CD4-positive, alpha-beta T cell (primary cell): ENCODE results near the gene ABHD16B. TPM values are rescaled to one million over a fixed set of nuclear protein-coding genes. Genes with fewer than 3 reads are reported as not detected.
"Not testable (repeated sequence)": the region's sequence is repeated elsewhere in the genome, so short reads cannot be mapped to it uniquely, and the experiment has no call there.

Source experiments
- ATAC-seq: fragments of 200-7000 bp; cut with Tn5 transposase; one replicate; pipeline ENCODE4 v1.10.0; 2022; ENCODE audit warnings: mild to moderate bottlenecking; ENCODE audit not compliant: poor library complexity
- CTCF ChIA-PET: fragments of 350-600 bp; sonication (Branson Sonifier 250); formaldehyde crosslinking; loops from one replicate; lab custom pipeline; 2021; ENCODE audit warnings: antibody characterized with exemption, inconsistent platforms; lab: Charles Lee
- POLR2A ChIA-PET: fragments of 350-600 bp; sonication (Branson Sonifier 250); formaldehyde crosslinking; loops from one replicate; lab custom pipeline; 2021; ENCODE audit warnings: antibody characterized with exemption, inconsistent platforms; lab: Charles Lee
- DNase-seq, 14 experiments: peaks; one replicate each; pipeline ENCODE4 v3.0.0-alpha.2; 2013 to 2020; ENCODE audit warnings: mixed read lengths in 2 of 14
- H3K27ac ChIP-seq, 2 donors: one replicate each; pipeline versions ENCODE4 v1.5.1 to v1.7.0; 2013; ENCODE audit warnings: low read length in 2 of 2, low read depth in 1 of 2, mild to moderate bottlenecking in 1 of 2
- H3K27me3 ChIP-seq, 2 experiments: 1 replicate in 1 of 2; 2 replicates in 1 of 2; pipeline versions ENCODE4 v1.6.1 to v1.7.0; 2013; ENCODE audit warnings: low read length in 2 of 2, control low read depth in 1 of 2, mild to moderate bottlenecking in 1 of 2, moderate library complexity in 1 of 2; ENCODE audit not compliant: insufficient read depth in 2 of 2, control insufficient read depth in 1 of 2
- H3K36me3 ChIP-seq: one replicate; pipeline ENCODE4 v1.6.1; 2013; ENCODE audit warnings: low read length, control low read depth; ENCODE audit not compliant: insufficient read depth
- H3K4me1 ChIP-seq: one replicate; pipeline ENCODE4 v1.6.1; 2013; ENCODE audit warnings: low read length, control low read depth; ENCODE audit not compliant: insufficient read depth
- H3K4me3 ChIP-seq: one replicate; pipeline ENCODE4 v1.5.1; 2013; ENCODE audit warnings: mild to moderate bottlenecking, low read length, moderate library complexity
- H3K9me3 ChIP-seq, 2 experiments: 1 replicate in 1 of 2; 2 replicates in 1 of 2; pipeline versions ENCODE4 v1.6.1 to v1.7.0; 2013; ENCODE audit warnings: low read length in 2 of 2, mild to moderate bottlenecking in 2 of 2, control low read depth in 1 of 2, moderate library complexity in 1 of 2; ENCODE audit not compliant: control insufficient read depth in 1 of 2, insufficient read depth in 1 of 2
- H3K27ac Mint-ChIP-seq: one replicate; pipeline ENCODE4 v1.8.0; 2020; ENCODE audit warnings: mixed read lengths
- H3K27me3 Mint-ChIP-seq: one replicate; pipeline ENCODE4 v1.8.0; 2021; ENCODE audit warnings: mixed read lengths
- H3K36me3 Mint-ChIP-seq: one replicate; pipeline ENCODE4 v1.8.0; 2021; ENCODE audit warnings: low read depth, mixed read lengths
- H3K4me1 Mint-ChIP-seq: one replicate; pipeline ENCODE4 v1.8.0; 2021; ENCODE audit warnings: low read depth, mixed read lengths
- H3K4me3 Mint-ChIP-seq: one replicate; pipeline ENCODE4 v1.8.0; 2020; ENCODE audit warnings: mild to moderate bottlenecking, mixed read lengths
- H3K9me3 Mint-ChIP-seq: one replicate; pipeline ENCODE4 v1.8.0; 2020; ENCODE audit warnings: mixed read lengths
- intact Hi-C, 2 experiments: fragments of 100-400 bp; cut with DNase I in 1 of 2; cut with micrococcal nuclease in 1 of 2; formaldehyde crosslinking; loops; one replicate each; pipeline versions ENCODE4 v1.15.1 to v1.9.0; 2023 to 2025; cut with DNase I, micrococcal nuclease
- total RNA-seq, 174 experiments: library from RNA in 2 of 174; stranded (reverse) in 2 of 174; gene quantifications; one replicate each; pipeline ENCODE4 v1.2.3 and lab custom pipeline; 2021 to 2026
- TF ChIP-seq, protein P1 (sequence below): fragments of 200-600 bp; IDR thresholded peaks from one replicate; pipeline ENCODE4 v1.8.0; 2022; ENCODE audit warnings: antibody characterized with exemption, mild to moderate bottlenecking

ABHD16B gene
- total RNA-seq, 2 experiments from 2014 or later = not detected

DNA sequence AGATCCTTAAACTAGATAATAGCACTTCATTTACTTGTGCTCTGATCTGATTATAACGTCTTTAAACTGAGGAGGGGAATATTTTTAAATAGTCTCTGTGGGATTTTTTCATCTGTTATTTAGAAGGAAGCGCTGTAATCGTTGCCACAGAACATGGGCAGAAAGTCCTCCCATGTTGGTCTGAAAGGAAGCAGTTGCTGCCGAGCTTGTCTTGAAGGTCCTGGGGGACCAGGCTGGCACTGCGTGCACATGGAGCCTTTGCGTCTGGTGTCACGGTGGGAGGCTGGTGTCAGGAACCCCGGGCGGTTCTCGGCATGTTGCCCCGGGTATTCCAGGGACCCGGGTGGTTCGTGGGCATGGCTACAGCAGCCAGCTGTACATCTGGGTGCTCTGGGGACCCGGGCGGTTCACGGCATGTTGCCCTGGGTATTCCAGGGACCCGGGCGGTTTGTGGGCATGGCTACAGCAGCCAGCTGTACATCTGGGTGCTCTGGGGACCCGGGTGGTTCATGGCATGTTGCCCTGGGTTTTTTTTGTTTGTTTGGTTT is 15.3 kb downstream of the ABHD16B start:
- no peak for ATAC-seq
- H3K9me3 Mint-ChIP-seq = no peaks in the 10 kb centered on the region
- H3K27ac Mint-ChIP-seq = no peak overlapping the region
- DNase-seq = no peak
- no peak overlapping the region for H3K4me3 Mint-ChIP-seq
- peaks cover 4% of the 10 kb centered on the region for H3K4me1 Mint-ChIP-seq
- H3K36me3 ChIP-seq = peaks cover 65% of the 10 kb centered on the region
- peaks cover 11% of the 10 kb centered on the region for H3K4me1 ChIP-seq
- ChIA-PET CTCF (no interaction called here), POLR2A (interaction anchor here (0.7 kb wide), 1 partner anchor 12 kb away, joined by 3 read pairs; no protein-coding TSS in a partner anchor)
- H3K27ac ChIP-seq = no peak overlapping the region
- H3K4me3 ChIP-seq = no peak overlapping the region
- peaks cover 46% of the 10 kb centered on the region for H3K36me3 Mint-ChIP-seq
- TF ChIP-seq, protein P1, sequence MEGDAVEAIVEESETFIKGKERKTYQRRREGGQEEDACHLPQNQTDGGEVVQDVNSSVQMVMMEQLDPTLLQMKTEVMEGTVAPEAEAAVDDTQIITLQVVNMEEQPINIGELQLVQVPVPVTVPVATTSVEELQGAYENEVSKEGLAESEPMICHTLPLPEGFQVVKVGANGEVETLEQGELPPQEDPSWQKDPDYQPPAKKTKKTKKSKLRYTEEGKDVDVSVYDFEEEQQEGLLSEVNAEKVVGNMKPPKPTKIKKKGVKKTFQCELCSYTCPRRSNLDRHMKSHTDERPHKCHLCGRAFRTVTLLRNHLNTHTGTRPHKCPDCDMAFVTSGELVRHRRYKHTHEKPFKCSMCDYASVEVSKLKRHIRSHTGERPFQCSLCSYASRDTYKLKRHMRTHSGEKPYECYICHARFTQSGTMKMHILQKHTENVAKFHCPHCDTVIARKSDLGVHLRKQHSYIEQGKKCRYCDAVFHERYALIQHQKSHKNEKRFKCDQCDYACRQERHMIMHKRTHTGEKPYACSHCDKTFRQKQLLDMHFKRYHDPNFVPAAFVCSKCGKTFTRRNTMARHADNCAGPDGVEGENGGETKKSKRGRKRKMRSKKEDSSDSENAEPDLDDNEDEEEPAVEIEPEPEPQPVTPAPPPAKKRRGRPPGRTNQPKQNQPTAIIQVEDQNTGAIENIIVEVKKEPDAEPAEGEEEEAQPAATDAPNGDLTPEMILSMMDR = no peak
- H3K9me3 ChIP-seq = no peaks in the 10 kb centered on the region
- intact Hi-C loops = no loop called here
- H3K27me3 Mint-ChIP-seq = no peaks in the 10 kb centered on the region
- H3K27me3 ChIP-seq = no peaks in the 10 kb centered on the region

DNA sequence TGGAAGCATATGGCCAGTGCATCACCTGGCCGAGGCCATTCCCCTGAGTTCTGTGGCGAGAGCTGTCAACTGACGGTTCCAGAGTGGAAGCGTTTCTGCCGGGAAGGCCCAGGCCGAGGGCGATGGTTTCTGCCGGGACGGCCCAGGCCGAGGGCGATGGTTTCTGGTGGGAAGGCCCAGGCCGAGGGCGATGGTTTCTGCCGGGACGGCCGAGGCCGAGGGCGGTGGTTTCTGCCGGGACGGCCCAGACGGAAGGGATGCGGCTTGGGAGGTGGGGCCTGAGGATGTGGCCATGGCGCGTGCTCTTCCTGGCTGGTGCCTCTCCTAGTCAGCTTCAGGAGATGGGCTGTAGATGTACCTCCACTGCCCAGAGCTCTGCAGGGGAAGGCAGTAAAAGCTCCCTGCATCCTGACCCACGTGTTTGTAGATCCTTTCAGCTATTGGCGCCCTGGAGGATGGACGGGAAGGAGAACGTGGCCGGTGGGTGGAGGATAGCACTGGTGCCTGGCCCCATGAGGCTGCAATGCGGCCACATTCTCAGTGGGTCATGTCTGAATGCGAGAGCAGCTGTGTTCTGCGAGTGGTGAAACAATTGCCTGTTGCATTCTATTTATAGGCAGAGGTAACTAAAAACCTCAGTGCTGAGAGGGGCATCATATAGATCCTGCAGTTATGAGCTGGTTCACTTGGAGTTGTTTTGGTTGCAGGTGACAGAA is 16.6 kb downstream of the ABHD16B start:
- H3K9me3 Mint-ChIP-seq = no peaks in the 10 kb centered on the region

DNA sequence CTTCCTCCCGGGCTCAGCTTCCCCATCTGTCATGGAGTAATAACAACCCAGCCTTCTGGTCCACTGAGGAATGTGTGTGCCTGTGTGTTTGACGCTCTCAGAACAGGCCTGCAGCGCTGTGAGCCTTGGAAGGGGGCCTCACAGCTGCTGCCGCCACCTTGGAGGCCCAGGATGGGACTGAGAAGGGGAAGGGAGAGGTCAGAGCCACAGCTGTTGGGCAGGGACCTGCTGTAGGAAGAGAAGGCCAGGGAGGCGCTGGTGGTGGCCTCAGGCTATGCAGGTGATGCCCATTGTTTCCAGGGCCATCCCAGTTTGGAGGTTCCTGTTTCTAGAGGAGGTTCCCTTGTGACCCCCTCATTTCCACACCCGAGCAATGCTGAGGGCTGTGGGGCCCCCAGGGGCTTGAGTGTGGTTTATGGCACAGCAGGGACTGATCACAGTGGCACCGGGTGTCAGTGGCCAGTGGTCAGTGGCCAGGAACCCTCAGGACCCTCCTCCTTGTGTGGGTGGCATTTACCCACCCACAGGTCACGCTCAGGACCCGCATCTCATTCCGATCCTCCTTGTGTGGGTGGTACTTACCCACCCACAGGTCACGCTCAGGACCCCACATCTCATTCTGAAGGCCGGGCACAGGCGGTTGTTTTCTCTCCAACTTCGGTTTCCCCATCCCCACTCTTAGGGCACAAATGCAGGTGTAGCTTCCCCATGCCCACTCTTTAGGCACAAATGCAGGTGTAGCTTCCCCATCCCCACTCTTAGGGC is 17.8 kb downstream of the ABHD16B start:
- ChIA-PET POLR2A (no interaction called here), CTCF (no interaction called here)
- ATAC-seq (no peak), DNase-seq (no peak)
- TF ChIP-seq, protein P1 = no peak
- Mint-ChIP-seq H3K4me3 (no peak overlapping the region), H3K36me3 (peaks cover 49% of the 10 kb centered on the region), H3K27me3 (no peaks in the 10 kb centered on the region), H3K27ac (no peak overlapping the region), H3K9me3 (no peaks in the 10 kb centered on the region), H3K4me1 (no peaks in the 10 kb centered on the region)
- no peaks in the 10 kb centered on the region for H3K27me3 ChIP-seq
- H3K27ac ChIP-seq = no peak overlapping the region
- no peaks in the 10 kb centered on the region for H3K4me1 ChIP-seq
- H3K36me3 ChIP-seq = peaks cover 68% of the 10 kb centered on the region
- no peaks in the 10 kb centered on the region for H3K9me3 ChIP-seq
- intact Hi-C loops = no loop called here
- no peak overlapping the region for H3K4me3 ChIP-seq

More for the DNA sequence above, 16.6 kb downstream of the ABHD16B start:
- H3K9me3 ChIP-seq = no peaks in the 10 kb centered on the region
- no peaks in the 10 kb centered on the region for H3K27me3 ChIP-seq
- ChIA-PET POLR2A (no interaction called here), CTCF (no interaction called here)
- H3K4me1 ChIP-seq = peaks cover 9% of the 10 kb centered on the region
- Mint-ChIP-seq H3K27ac (no peak overlapping the region), H3K4me3 (no peak overlapping the region), H3K4me1 (peaks cover 4% of the 10 kb centered on the region), H3K36me3 (peaks cover 50% of the 10 kb centered on the region), H3K27me3 (no peaks in the 10 kb centered on the region)
- no peak overlapping the region for H3K27ac ChIP-seq
- intact Hi-C loops = no loop called here
- no peak overlapping the region for H3K4me3 ChIP-seq
- TF ChIP-seq, protein P1 = no peak
- peaks cover 66% of the 10 kb centered on the region for H3K36me3 ChIP-seq
- DNase-seq (no peak), ATAC-seq (no peak)

DNA sequence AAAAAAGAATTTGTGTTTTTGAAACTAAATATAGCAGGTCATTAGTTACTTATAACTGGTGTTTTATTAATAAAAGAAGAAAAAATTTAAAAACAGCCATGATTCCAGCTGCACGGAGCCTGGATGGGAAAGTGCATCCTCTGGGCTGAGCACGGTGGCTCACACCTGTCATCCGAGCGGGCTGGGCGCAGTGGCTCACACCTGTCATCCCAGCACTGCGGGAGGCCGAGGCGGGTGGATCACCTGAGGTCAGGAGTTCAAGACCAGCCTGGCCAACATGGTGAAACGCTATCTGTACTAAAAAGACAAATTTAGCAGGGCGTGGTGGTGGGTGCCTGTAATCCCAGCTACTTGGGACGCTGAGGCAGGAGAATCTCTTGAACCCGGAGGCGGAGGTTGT is 19.6 kb downstream of the ABHD16B start:
- H3K4me3 Mint-ChIP-seq, DNase-seq, H3K9me3 Mint-ChIP-seq, CTCF ChIA-PET, H3K4me1 ChIP-seq, H3K9me3 ChIP-seq, ATAC-seq, H3K27ac Mint-ChIP-seq, intact Hi-C loops, H3K4me3 ChIP-seq, H3K4me1 Mint-ChIP-seq, H3K27me3 Mint-ChIP-seq, H3K27me3 ChIP-seq, H3K27ac ChIP-seq: not testable (repeated sequence)
- peaks cover 68% of the 10 kb centered on the region for H3K36me3 ChIP-seq
- POLR2A ChIA-PET = interaction anchor here (0.5 to 1.0 kb wide), 2 partner anchors 12 to 16 kb away, joined by 3 read pairs; partner anchors contain the start of gene TPD52L2
- peaks cover 47% of the 10 kb centered on the region for H3K36me3 Mint-ChIP-seq
